GM12878 (cell line): ENCODE measurements around the gene TTC23L. TPM values are rescaled to one million over a fixed set of nuclear protein-coding genes. Genes with fewer than 3 reads are reported as not detected.

Source experiments
- ATAC-seq: fragments of 200-7000 bp; cut with Tn5 transposase; 3 replicates; pipeline ENCODE4 v1.9.1; 2020; ENCODE audit warnings: mild to moderate bottlenecking, moderate library complexity
- BruUV-seq: library from RNA; stranded (reverse); fragments of 400-500 nt; replicated peaks from 2 replicates; lab custom pipeline; 2021; lab: Mats Ljungman, UMichigan
- CTCF ChIA-PET: fragments of 300-600 bp; sonication (Branson Sonifier 250); formaldehyde crosslinking; extraction: SDS; loops from one replicate; lab custom pipeline; 2021; ENCODE audit warnings: inconsistent platforms; lab: Yijun Ruan, JAX
- POLR2A ChIA-PET: fragments of 350-600 bp; formaldehyde crosslinking; extraction: SDS; loops from one replicate; lab custom pipeline; 2021; ENCODE audit warnings: inconsistent platforms; lab: Charles Lee
- RAD21 ChIA-PET: fragments of 300-600 bp; sonication (Branson Sonifier 250); formaldehyde crosslinking; loops from one replicate; lab custom pipeline; 2023; ENCODE audit warnings: antibody characterized with exemption; ENCODE audit not compliant: unreplicated experiment; lab: Charles Lee
- SMC1A ChIA-PET: fragments of 300-600 bp; sonication (Branson Sonifier 250); formaldehyde crosslinking; loops from one replicate; lab custom pipeline; 2023; ENCODE audit not compliant: unreplicated experiment, uncharacterized antibody; lab: Charles Lee
- DNase-seq: peaks from one replicate; pipeline ENCODE4 v3.0.0-alpha.2; 2011; ENCODE audit warnings: low read depth, low spot score
- FAIRE-seq: peaks from 3 replicates; lab custom pipeline; 2011; peaks lifted over from hg19 to GRCh38; lab: Jason Lieb, UNC
- H2AFZ ChIP-seq: 2 replicates; pipeline ENCODE4 v1.6.0; 2011; ENCODE audit warnings: low read depth, low read length, control low read depth; ENCODE audit not compliant: control insufficient read depth
- H3K27ac ChIP-seq: 2 replicates; pipeline ENCODE4 v1.5.1; 2011; ENCODE audit warnings: control low read depth; ENCODE audit not compliant: control insufficient read depth, insufficient read depth
- H3K27me3 ChIP-seq, 2 experiments: replicated peaks in 1 of 2; 2 replicates each; pipeline versions ENCODE4 v1.6.0 to v1.6.1; 2011; ENCODE audit warnings: low read length in 1 of 2; ENCODE audit not compliant: control insufficient read depth in 2 of 2, insufficient read depth in 2 of 2
- H3K36me3 ChIP-seq, 2 experiments: 2 replicates each; pipeline ENCODE4 v1.5.1; 2011; ENCODE audit warnings: low read length in 1 of 2; ENCODE audit not compliant: control insufficient read depth in 2 of 2, insufficient read depth in 2 of 2
- H3K4me1 ChIP-seq: 2 replicates; pipeline ENCODE4 v1.6.1; 2011; ENCODE audit warnings: mild to moderate bottlenecking, low read length, moderate library complexity, mixed read lengths; ENCODE audit not compliant: control insufficient read depth, insufficient read depth
- H3K4me2 ChIP-seq: 2 replicates; pipeline ENCODE4 v1.6.0; 2011; ENCODE audit warnings: control low read depth; ENCODE audit not compliant: control insufficient read depth, insufficient read depth
- H3K4me3 ChIP-seq: fragments of 200-600 bp; sonication (generic); 2 replicates; pipeline ENCODE4 v1.5.1; 2016
- H3K79me2 ChIP-seq: 2 replicates; pipeline ENCODE4 v1.6.0; 2011; ENCODE audit warnings: low read length; ENCODE audit not compliant: control insufficient read depth, insufficient read depth
- H3K9ac ChIP-seq: 2 replicates; pipeline ENCODE4 v1.8.0; 2011; ENCODE audit warnings: low read length, control low read depth, mixed read lengths; ENCODE audit not compliant: control insufficient read depth, insufficient read depth
- H3K9me3 ChIP-seq: replicated peaks from 3 replicates; pipeline ENCODE4 v1.5.1; 2011; ENCODE audit warnings: mild to moderate bottlenecking, low read length; ENCODE audit not compliant: control insufficient read depth, insufficient read depth
- H4K20me1 ChIP-seq: 2 replicates; pipeline ENCODE4 v1.6.0; 2011; ENCODE audit not compliant: control insufficient read depth, insufficient read depth
- ELK1 ChIP-seq: IDR thresholded peaks from 2 replicates; pipeline ENCODE4 v1.6.1; 2012; ENCODE audit warnings: low read depth, low read length, improper control_type of control experiment
- JUND ChIP-seq: IDR thresholded peaks from 2 replicates; pipeline ENCODE4 v1.6.1; 2012; ENCODE audit warnings: low read depth, mild to moderate bottlenecking, low read length, improper control_type of control experiment, moderate library complexity
- SIN3A ChIP-seq: IDR thresholded peaks from 2 replicates; pipeline ENCODE4 v1.6.1; 2012; ENCODE audit warnings: low read depth, low read length, improper control_type of control experiment
- ZNF622 ChIP-seq: fragments of 450-650 bp; IDR thresholded peaks from 2 replicates; pipeline ENCODE4 v1.6.1; 2017; ENCODE audit warnings: mild to moderate bottlenecking, inconsistent platforms
- WGBS: methylation state at CpG from one replicate; pipeline ENCODE4 v1.1.6; 2016; ENCODE audit warnings: low lambda C conversion rate; ENCODE audit not compliant: insufficient replicate concordance, insufficient coverage; ENCODE audit errors: missing lambda C conversion rate; 5-methylcytosine and 5-hydroxymethylcytosine counted together
- in situ Hi-C: fragments of 300-500 bp; cut with MboI; formaldehyde crosslinking; loops from 9 replicates; pipeline ENCODE4 v1.14.3; 2018; ENCODE audit warnings: mixed read lengths
- intact Hi-C: fragments of 100-400 bp; cut with micrococcal nuclease; formaldehyde crosslinking; loops from one replicate; pipeline ENCODE4 v1.14.2; 2022; ENCODE audit not compliant: unreplicated experiment
- polyA plus RNA-seq, 11 experiments: library from polyadenylated mRNA; depleted of rRNA in 4 of 11; unstranded in 6 of 11; stranded (reverse) in 5 of 11; fragments of >200 nt; fragmentation: Nextera tagmentation in 4 of 11; fragmentation: Illumina TruSeq in 1 of 11; extraction: Ambion mirVana in 4 of 11; extraction: Trizol in 1 of 11; gene quantifications; 1 replicate in 1 of 11; 2 replicates in 10 of 11; pipeline versions ENCODE4 v1.2.1 to v1.2.3, GENCODE V29; 2011 to 2016; ENCODE audit warnings: inconsistent platforms in 2 of 11, missing spikeins in 2 of 11, low read depth in 1 of 11
- total RNA-seq, 4 experiments: library from RNA; depleted of rRNA in 3 of 4; stranded (reverse); fragments of >200 nt in 3 of 4; fragmentation: Illumina TruSeq in 1 of 4; extraction: Trizol in 1 of 4; gene quantifications; 2 replicates each; pipeline versions ENCODE4 v1.2.1 to v1.2.3, GENCODE V29; 2013 to 2021
- TF ChIP-seq, protein P1 (sequence below), 3 experiments: IDR thresholded peaks in 2 of 3; conservative IDR thresholded peaks in 1 of 3; 2 replicates each; pipeline ENCODE4 v1.5.1; 2011; ENCODE audit warnings: low read depth in 3 of 3, low read length in 3 of 3, mild to moderate bottlenecking in 3 of 3, control low read depth in 2 of 3, moderate library complexity in 2 of 3, inconsistent platforms in 1 of 3, mixed read lengths in 1 of 3; ENCODE audit not compliant: control insufficient read depth in 2 of 3, insufficient read depth in 1 of 3; ENCODE audit errors: extremely low read depth in 1 of 3

Gene TTC23L
- total and polyA plus RNA-seq, 10 of the 15 experiments (the other 5 are each of a cell fraction or from before 2014, with no cell fraction given): 0.09 to 0.34 TPM; not detected in 8

- TF ChIP-seq, protein P1, sequence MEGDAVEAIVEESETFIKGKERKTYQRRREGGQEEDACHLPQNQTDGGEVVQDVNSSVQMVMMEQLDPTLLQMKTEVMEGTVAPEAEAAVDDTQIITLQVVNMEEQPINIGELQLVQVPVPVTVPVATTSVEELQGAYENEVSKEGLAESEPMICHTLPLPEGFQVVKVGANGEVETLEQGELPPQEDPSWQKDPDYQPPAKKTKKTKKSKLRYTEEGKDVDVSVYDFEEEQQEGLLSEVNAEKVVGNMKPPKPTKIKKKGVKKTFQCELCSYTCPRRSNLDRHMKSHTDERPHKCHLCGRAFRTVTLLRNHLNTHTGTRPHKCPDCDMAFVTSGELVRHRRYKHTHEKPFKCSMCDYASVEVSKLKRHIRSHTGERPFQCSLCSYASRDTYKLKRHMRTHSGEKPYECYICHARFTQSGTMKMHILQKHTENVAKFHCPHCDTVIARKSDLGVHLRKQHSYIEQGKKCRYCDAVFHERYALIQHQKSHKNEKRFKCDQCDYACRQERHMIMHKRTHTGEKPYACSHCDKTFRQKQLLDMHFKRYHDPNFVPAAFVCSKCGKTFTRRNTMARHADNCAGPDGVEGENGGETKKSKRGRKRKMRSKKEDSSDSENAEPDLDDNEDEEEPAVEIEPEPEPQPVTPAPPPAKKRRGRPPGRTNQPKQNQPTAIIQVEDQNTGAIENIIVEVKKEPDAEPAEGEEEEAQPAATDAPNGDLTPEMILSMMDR (IDR thresholded peaks at IDR 0.05 in 2 of 3, conservative IDR thresholded peaks at IDR 0.05 in 1 of 3; ENCODE audit: control insufficient read depth in 2 of 3, extremely low read depth in 1 of 3, insufficient read depth in 1 of 3, low read depth in 3 of 3, low read length in 3 of 3): no peak
- TF ChIP-seq ELK1 (no peak), JUND (no peak), ZNF622 (no peak), SIN3A (no peak)
- Histone ChIP-seq H3K27ac (no peak overlapping the region), H3K27me3 (peaks cover 0 to 2% of the 10 kb centered on the region in 2 experiments; a peak in 2 of 4 replicates), H3K4me1 (no peaks in the 10 kb centered on the region), H3K79me2 (no peaks in the 10 kb centered on the region), H2AFZ (no peak overlapping the region), H3K9me3 (no peaks in the 10 kb centered on the region), H3K4me2 (no peak overlapping the region), H4K20me1 (no peaks in the 10 kb centered on the region), H3K9ac (no peak overlapping the region), H3K36me3 (no peaks in the 10 kb centered on the region), H3K4me3 (no peak overlapping the region)
- RAD21 ChIA-PET: no interaction called here
- in situ Hi-C loops: no loop called here
- POLR2A ChIA-PET: no interaction called here
- CTCF ChIA-PET: no interaction called here
- 39% methylated on average over 6 of the region's 6 CpGs for WGBS
- no peak for DNase-seq
- no TSS peak for BruUV-seq
- SMC1A ChIA-PET: interaction anchor here (0.6 kb wide), 1 partner anchor 131 kb away, joined by 3 read pairs; no protein-coding TSS in a partner anchor
- no peak for ATAC-seq
- no peak for FAIRE-seq
- intact Hi-C loops: no loop called here
Measured at GRCh38 chr5:34806532-34806931, 32.4 kb upstream of the TTC23L start.
